OCI-LY7 (cell line): ENCODE measurements around the gene PRELP. TPM values are rescaled to one million over a fixed set of nuclear protein-coding genes. Genes with fewer than 3 reads are reported as not detected.

Experiments used
- BruUV-seq: library from RNA; stranded (reverse); fragments of 400-500 nt; replicated peaks from 2 replicates; lab custom pipeline; 2021; lab: Mats Ljungman, UMichigan
- CTCF ChIA-PET: fragments of 300-600 bp; sonication (Branson Sonifier 250); formaldehyde crosslinking; loops from one replicate; lab custom pipeline; 2022; ENCODE audit warnings: antibody characterized with exemption; ENCODE audit not compliant: unreplicated experiment; lab: Charles Lee
- POLR2A ChIA-PET: fragments of 300-600 bp; sonication (Branson Sonifier 250); formaldehyde crosslinking; loops from one replicate; lab custom pipeline; 2022; ENCODE audit warnings: antibody characterized with exemption; lab: Charles Lee
- DNase-seq: peaks from one replicate; pipeline ENCODE4 v3.0.0-alpha.2; 2015; ENCODE audit warnings: low spot score
- H2AFZ ChIP-seq: fragments of 200-600 bp; sonication (generic), shearing (Covaris generic); 2 replicates; pipeline ENCODE4 v1.6.1; 2014; ENCODE audit warnings: mild to moderate bottlenecking, antibody characterized with exemption, low read length, moderate library complexity
- H3K27ac ChIP-seq: fragments of 200-600 bp; sonication (generic); 2 replicates; pipeline ENCODE4 v1.5.1; 2014; ENCODE audit warnings: mixed run types, low read depth, mild to moderate bottlenecking, moderate library complexity, low read length, inconsistent platforms; ENCODE audit not compliant: poor library complexity, severe bottlenecking
- H3K36me3 ChIP-seq: fragments of 200-600 bp; sonication (generic); 2 replicates; pipeline ENCODE4 v1.6.1; 2014; ENCODE audit warnings: mild to moderate bottlenecking, antibody characterized with exemption, low read length, moderate library complexity, mixed read lengths; ENCODE audit not compliant: insufficient read depth
- H3K4me1 ChIP-seq: fragments of 200-600 bp; sonication (generic); 2 replicates; pipeline ENCODE4 v1.5.1; 2014; ENCODE audit warnings: mild to moderate bottlenecking, low read length; ENCODE audit not compliant: insufficient read depth, poor library complexity, severe bottlenecking
- H3K4me2 ChIP-seq: fragments of 200-600 bp; sonication (generic); 2 replicates; pipeline ENCODE4 v1.6.1; 2014; ENCODE audit warnings: mild to moderate bottlenecking, low read length
- H3K4me3 ChIP-seq: fragments of 200-600 bp; sonication (generic); 2 replicates; pipeline ENCODE4 v1.5.1; 2014; ENCODE audit warnings: mild to moderate bottlenecking, low read depth, low read length; ENCODE audit not compliant: poor library complexity, severe bottlenecking
- H3K79me2 ChIP-seq: fragments of 200-600 bp; sonication (generic); 2 replicates; pipeline ENCODE4 v1.6.1; 2016; ENCODE audit warnings: low read depth, mild to moderate bottlenecking, low read length, moderate library complexity, mixed read lengths; ENCODE audit not compliant: insufficient read depth
- H3K9me2 ChIP-seq: fragments of 200-600 bp; sonication (generic); 2 replicates; pipeline ENCODE4 v1.6.1; 2016; ENCODE audit warnings: mild to moderate bottlenecking, low read length, mixed read lengths; ENCODE audit not compliant: insufficient read depth
- H3K9me3 ChIP-seq: fragments of 200-600 bp; sonication (generic); 2 replicates; pipeline ENCODE4 v1.6.1; 2014; ENCODE audit warnings: mild to moderate bottlenecking, mixed run types, low read length, mixed read lengths
- H4K20me1 ChIP-seq: fragments of 200-600 bp; sonication (generic); 2 replicates; pipeline ENCODE4 v1.6.1; 2014; ENCODE audit warnings: mild to moderate bottlenecking, antibody characterized with exemption, low read length, moderate library complexity, mixed read lengths; ENCODE audit not compliant: insufficient read depth
- EZH2phosphoT487 ChIP-seq: fragments of 200-600 bp; sonication (generic); IDR thresholded peaks from 2 replicates; pipeline ENCODE4 v1.6.1; 2018; ENCODE audit warnings: low read depth, borderline replicate concordance, mild to moderate bottlenecking, mixed run types, antibody characterized with exemption, low read length, moderate library complexity, mixed read lengths
- intact Hi-C: fragments of 100-400 bp; cut with micrococcal nuclease; formaldehyde crosslinking; loops from one replicate; pipeline ENCODE4 v1.10.0; 2022; ENCODE audit not compliant: unreplicated experiment
- total RNA-seq, 2 experiments: library from RNA; depleted of rRNA in 1 of 2; stranded (reverse); fragments of >200 nt in 1 of 2; shearing (Covaris generic) in 1 of 2; gene quantifications; 2 replicates each; pipeline ENCODE4 v1.2.3, GENCODE V29; 2014 to 2022
- TF ChIP-seq, protein P1 (sequence below): fragments of 200-600 bp; sonication (generic); conservative IDR thresholded peaks from 2 replicates; pipeline ENCODE4 v1.5.1; 2014; ENCODE audit warnings: mild to moderate bottlenecking, antibody characterized with exemption, low read length, moderate library complexity, mixed read lengths

Gene PRELP
- total RNA-seq, 2 experiments from 2014 or later, result not detected

- no TSS peak for BruUV-seq
- POLR2A ChIA-PET, result interaction anchor here (0.8 to 1.6 kb wide), 2 partner anchors 13 to 199 kb away, joined by 3 to 4 read pairs; no protein-coding TSS in a partner anchor
- H3K4me2 ChIP-seq, result no peak overlapping the region
Measured at GRCh38 chr1:203463469-203464062, 12.0 kb upstream of the PRELP start.

DNA sequence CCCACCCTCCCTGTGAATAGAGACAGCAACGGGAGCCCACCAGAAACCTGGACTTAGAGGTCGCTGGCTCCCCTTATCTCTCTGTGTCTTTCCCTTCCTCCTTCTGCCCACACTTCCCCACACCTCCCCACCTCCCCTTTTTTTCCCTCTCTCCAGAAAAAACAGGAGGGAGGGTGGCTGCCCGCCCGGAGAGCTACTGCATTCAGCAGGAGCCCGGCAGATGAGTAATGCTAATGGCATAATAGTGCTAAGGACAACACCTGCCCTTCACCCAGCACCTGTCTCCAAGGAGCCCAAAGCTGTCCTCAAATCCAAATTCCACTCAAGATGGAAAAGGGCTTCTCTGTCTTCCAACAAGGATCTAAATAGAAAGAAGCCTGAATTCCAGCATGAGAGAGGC is 11.4 kb upstream of the PRELP start:
- intact Hi-C loops, result no loop called here
- no peaks in the 10 kb centered on the region for H3K79me2 ChIP-seq
- H3K4me1 ChIP-seq, result peaks cover 53% of the 10 kb centered on the region
- no TSS peak for BruUV-seq
- H3K27ac ChIP-seq, result no peak overlapping the region
- CTCF ChIA-PET, result no interaction called here
- TF ChIP-seq, protein P1, sequence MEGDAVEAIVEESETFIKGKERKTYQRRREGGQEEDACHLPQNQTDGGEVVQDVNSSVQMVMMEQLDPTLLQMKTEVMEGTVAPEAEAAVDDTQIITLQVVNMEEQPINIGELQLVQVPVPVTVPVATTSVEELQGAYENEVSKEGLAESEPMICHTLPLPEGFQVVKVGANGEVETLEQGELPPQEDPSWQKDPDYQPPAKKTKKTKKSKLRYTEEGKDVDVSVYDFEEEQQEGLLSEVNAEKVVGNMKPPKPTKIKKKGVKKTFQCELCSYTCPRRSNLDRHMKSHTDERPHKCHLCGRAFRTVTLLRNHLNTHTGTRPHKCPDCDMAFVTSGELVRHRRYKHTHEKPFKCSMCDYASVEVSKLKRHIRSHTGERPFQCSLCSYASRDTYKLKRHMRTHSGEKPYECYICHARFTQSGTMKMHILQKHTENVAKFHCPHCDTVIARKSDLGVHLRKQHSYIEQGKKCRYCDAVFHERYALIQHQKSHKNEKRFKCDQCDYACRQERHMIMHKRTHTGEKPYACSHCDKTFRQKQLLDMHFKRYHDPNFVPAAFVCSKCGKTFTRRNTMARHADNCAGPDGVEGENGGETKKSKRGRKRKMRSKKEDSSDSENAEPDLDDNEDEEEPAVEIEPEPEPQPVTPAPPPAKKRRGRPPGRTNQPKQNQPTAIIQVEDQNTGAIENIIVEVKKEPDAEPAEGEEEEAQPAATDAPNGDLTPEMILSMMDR, result no peak
- no peak for TF ChIP-seq EZH2phosphoT487
- POLR2A ChIA-PET, result interaction anchor here (0.8 to 1.6 kb wide), 2 partner anchors 12 to 199 kb away, joined by 3 to 4 read pairs; no protein-coding TSS in a partner anchor
- no peak overlapping the region for H2AFZ ChIP-seq
- H3K36me3 ChIP-seq, result no peaks in the 10 kb centered on the region
- H3K4me2 ChIP-seq, result no peak overlapping the region
- H3K4me3 ChIP-seq, result no peak overlapping the region
- no peaks in the 10 kb centered on the region for H4K20me1 ChIP-seq
- no peak for DNase-seq
- no peaks in the 10 kb centered on the region for H3K9me2 ChIP-seq
- H3K9me3 ChIP-seq, result no peaks in the 10 kb centered on the region

More at GRCh38 chr1:203463469-203464062, 12.0 kb upstream of the PRELP start:
- DNase-seq, result peak; percentile 35
- H4K20me1 ChIP-seq, result no peaks in the 10 kb centered on the region
- H3K9me2 ChIP-seq, result no peaks in the 10 kb centered on the region
- no peaks in the 10 kb centered on the region for H3K79me2 ChIP-seq
- CTCF ChIA-PET, result no interaction called here
- H3K9me3 ChIP-seq, result no peaks in the 10 kb centered on the region
- no peak overlapping the region for H2AFZ ChIP-seq
- no peak overlapping the region for H3K4me3 ChIP-seq
- H3K27ac ChIP-seq, result no peak overlapping the region
- intact Hi-C loops, result no loop called here
- H3K36me3 ChIP-seq, result no peaks in the 10 kb centered on the region
- no peak for TF ChIP-seq EZH2phosphoT487
- TF ChIP-seq, protein P1, result peak; percentile 49; the same call in 1 of the 2 replicates
- H3K4me1 ChIP-seq, result peaks cover 60% of the 10 kb centered on the region

GRCh38 chr1:203464743-203465142 is 10.9 kb upstream of the PRELP start:
- Histone ChIP-seq H3K4me3 (no peak overlapping the region), H2AFZ (no peak overlapping the region), H3K27ac (no peak overlapping the region), H3K79me2 (no peaks in the 10 kb centered on the region), H3K36me3 (no peaks in the 10 kb centered on the region), H3K4me1 (peaks cover 48% of the 10 kb centered on the region), H3K9me2 (no peaks in the 10 kb centered on the region), H3K4me2 (no peak overlapping the region), H4K20me1 (no peaks in the 10 kb centered on the region), H3K9me3 (no peaks in the 10 kb centered on the region)
- no peak for DNase-seq
- intact Hi-C loops, result no loop called here
- ChIA-PET POLR2A (interaction anchor here (1.0 to 1.6 kb wide), 2 partner anchors 12 to 137 kb away, joined by 3 to 4 read pairs; no protein-coding TSS in a partner anchor), CTCF (interaction anchor here (0.5 kb wide), 1 partner anchor 24 kb away, joined by 3 read pairs; no protein-coding TSS in a partner anchor)
- TF ChIP-seq, protein P1, result no peak
- no peak for TF ChIP-seq EZH2phosphoT487
- no TSS peak for BruUV-seq
